NCI-H2029 (cell line): ENCODE results near the gene FKBP4.
"Not testable (repeated sequence)": the region's sequence is repeated elsewhere in the genome, so short reads cannot be mapped to it uniquely, and the experiment has no call there.

Experiments
- DNase-seq: peaks from one replicate; lab custom pipeline; 2025; lab: John Stamatoyannopoulos, UW

FKBP4 gene, protein sequence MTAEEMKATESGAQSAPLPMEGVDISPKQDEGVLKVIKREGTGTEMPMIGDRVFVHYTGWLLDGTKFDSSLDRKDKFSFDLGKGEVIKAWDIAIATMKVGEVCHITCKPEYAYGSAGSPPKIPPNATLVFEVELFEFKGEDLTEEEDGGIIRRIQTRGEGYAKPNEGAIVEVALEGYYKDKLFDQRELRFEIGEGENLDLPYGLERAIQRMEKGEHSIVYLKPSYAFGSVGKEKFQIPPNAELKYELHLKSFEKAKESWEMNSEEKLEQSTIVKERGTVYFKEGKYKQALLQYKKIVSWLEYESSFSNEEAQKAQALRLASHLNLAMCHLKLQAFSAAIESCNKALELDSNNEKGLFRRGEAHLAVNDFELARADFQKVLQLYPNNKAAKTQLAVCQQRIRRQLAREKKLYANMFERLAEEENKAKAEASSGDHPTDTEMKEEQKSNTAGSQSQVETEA

DNA sequence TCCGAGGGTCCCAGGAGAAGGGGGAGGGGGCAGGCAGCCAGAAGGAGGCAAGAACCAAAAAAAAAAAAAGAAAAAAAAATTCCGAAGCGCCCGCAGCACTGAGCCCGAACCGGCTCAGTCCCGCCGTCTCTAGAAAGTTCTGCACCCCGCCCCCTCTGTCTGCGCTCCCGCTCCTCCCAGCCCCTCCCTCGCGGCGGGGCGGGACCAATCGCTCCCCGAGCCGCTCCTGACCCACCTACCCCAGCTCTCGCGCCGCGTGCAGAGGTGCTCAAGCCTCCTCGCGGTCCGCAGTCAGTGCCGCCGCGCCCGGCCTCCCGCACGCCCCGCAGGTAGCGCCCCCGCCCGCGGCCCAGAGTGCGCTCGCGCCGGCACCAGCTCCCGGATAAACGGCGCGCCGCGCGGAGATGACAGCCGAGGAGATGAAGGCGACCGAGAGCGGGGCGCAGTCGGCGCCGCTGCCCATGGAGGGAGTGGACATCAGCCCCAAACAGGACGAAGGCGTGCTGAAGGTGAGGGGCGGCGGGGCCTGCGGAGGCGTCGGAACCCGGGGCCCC lies at the start of gene FKBP4:
Gene FKBP4 (plus strand): TSS at position 235 of the 554 bp plus-strand sequence. CDS start 170 bp downstream, at position 405.
- peak; percentile 93 for DNase-seq

DNA sequence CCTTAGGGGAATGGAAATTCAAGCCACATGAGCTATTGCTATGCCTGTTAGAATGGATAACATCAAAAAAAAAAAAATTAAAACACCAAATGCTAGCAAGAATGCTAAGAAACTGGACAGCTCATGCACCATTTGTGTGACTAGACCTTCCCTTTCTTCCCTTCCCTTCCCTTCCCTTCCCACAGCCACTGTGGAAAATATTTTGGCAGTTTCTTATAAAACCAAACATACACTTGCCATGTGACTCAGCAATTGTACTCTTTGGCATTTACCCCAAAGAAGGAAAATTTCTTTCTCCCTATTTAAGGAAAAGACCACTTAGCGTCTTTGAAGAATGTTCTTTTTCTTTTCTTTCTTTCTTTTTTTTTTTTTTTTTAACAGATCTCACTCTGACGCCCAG lies 49.1 kb upstream of the FKBP4 start:
- DNase-seq: no peak

DNA sequence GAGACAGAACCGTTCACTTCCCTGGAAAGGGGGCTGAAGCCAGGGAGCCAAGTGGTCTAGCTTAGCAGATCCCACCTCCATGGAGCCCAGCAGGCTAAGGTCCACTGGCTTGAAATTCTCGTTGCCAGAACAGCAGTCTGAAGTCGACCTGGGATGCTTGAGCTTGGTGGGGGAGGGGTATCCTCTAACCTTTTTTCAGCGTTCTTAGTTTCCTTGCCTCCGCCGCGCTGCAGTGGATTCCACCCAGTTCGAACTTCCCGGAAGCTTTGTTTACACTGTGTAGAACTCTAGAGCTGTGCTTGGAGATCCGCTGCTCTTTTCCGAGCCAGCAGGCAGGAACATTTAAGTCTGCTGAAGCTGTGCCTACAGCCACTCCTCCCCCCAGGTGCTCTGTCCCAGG lies 45.2 kb upstream of the FKBP4 start:
- DNase-seq: no peak

DNA sequence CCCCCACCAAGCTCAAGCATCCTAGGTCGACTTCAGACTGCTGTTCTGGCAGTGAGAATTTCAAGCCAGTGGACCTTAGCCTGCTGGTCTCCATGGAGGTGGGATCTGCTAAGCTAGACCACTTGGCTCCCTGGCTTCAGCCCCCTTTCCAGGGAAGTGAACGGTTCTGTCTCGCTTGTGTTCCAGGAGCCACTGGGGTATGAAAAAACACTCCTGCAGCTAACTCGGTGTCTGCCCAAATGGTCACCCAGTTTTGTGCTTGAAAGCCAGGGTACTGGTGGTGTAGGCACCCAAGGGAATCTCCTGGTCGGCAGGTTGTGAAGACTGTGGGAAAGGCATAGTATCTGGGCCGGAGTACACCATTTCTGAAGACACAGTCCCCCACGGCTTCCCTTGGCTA lies 44.6 kb upstream of the FKBP4 start:
- no peak for DNase-seq

DNA sequence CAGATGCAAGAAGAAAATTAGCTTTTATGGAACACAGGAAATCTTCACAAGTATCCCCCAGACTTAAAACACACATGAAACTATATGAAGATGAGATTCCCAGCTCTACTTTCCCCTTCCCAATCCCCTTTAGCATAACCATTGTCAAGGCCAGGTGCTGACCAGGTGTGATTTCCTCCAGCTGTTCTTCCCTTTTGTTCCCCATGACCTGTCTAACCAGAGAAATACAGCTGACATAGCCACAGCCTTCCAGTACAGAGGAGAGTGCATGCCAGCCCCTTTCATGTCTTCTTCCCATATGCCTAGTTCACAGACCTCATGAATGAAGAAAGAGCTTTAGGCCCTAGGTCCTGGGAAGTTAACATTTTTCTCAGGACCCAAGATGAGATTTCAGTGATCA lies 43.5 kb upstream of the FKBP4 start:
- no peak for DNase-seq

DNA sequence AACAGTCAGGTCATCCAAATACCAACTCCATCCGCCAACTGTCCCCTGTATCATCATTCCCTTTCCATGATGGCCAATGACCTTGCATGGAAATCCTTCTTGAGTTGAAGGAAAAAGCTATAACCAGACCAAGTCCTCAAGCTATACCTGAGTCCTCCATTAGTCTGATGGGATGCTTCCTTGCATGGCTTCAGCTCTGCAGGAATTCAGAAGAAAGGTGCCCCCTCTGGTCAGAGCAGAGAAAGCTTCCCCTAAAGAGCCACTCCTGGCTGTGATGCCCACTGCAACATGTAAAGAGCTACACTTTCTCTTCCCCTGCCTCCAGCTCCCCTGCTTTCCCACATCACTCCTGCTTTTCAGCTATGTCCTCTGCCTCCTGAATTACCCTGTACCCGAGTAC lies 43.1 kb upstream of the FKBP4 start:
- DNase-seq: no peak

DNA sequence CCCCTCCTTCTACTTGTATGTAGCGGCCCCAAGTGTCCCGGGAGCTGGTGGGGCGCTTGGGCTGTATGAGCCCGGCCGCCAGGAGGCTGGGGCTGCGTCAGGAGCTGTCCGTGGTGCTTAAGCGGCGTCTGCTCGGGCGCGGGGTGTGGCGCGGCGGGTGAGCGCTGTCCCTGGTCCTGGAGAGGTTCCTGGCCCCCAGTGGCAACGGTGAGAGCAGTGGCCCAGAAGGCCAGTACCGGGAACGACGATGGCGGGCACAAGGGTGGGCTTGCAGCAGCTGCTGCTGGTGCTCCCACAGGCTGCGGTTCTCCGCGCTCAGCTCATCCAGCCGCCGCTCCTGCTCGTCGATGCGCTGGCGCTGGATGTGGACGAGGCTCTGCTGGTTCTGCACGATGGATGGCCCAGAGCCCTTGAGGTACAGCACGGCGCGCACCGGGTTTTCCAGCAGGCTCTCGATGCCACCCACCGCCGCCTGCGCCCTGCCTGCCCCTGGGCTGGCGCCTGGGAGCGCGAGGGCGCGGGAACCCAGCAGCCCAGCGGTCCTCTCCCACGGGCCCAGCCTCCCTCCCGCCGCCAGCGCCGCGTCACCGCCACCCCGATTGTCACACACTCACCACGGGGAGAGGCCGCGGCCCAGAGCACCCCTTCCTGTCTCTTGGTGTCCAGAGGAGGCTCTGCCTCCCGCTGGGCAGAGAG lies 41.9 kb upstream of the FKBP4 start:
- no peak for DNase-seq

DNA sequence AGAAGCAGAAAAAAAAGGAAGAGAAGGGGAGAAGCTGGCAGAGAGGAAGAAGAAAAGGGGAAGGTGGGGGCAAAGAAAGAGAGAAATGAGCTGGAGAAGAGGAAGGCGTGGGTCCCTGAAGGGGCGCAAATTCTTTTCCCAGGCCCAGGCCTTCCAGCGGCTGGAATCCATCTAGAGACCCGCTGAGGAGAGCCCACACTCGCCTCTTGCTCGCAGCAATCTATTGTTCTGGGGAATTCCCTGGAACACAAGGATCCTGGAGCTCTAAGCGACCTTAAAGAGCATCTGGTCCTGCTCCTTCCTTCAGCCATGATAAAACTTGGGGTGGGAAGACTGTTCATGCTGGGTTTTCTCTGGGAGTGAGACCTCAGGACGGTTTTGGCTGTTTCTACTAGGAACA lies 41.2 kb upstream of the FKBP4 start:
- DNase-seq: no peak

DNA sequence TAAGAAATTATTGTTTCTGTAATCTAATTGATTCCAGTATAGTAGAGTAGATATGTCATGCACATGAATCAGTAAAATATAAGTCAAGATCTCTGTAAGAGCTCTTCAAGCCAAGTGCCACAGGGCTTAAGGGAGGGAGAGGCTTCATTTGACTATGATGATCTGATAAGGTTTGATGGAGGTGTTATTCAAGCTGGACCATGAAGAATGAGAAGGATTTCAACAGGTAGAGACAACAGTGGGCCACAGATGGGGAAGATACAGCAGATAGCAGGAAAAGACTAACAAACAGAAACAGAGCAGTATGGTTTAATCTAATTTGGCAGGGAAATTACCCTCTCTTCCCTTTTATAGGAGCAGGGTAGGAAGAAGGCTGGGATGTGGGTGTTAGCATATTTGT lies 40.6 kb upstream of the FKBP4 start:
- DNase-seq: no peak

DNA sequence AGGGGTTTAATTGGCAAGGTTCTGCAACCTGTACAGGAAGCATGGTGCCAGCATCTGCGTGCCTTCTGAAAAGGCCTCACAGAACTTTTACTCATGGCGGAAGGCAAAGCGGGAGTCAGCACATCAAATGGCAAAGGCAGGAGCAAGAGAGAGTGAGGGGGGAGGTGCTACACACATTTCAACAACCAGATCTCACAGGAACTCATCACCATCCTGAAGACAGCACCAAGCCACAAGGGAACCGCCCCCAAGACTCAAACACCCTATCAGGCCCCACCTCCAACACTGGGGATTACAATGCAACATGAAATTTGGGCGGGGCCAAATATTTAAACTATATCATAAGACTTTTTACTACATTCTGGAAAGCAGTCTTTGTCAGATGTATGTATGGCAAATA lies 38.0 kb upstream of the FKBP4 start:
- no peak for DNase-seq

DNA sequence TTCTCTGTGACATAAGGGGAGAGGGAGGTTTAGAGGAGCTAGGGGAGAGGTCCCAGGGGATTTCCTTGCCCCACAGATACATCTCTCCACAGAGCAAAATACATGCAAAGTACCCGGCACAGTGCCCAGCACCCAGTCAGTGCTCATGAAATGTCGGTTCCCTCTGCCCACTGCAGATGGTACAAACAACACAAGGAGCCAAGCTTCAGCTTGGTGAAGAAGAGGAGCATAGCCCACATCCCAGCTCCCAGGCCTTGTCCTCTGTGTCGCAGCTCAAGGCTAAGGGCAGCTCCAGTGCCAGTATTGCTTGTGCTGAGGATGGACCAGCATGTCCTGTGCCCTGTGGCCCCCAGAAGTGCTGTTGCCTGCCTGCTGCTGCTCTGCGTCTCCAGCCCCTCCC lies 35.0 kb upstream of the FKBP4 start:
- no peak for DNase-seq

DNA sequence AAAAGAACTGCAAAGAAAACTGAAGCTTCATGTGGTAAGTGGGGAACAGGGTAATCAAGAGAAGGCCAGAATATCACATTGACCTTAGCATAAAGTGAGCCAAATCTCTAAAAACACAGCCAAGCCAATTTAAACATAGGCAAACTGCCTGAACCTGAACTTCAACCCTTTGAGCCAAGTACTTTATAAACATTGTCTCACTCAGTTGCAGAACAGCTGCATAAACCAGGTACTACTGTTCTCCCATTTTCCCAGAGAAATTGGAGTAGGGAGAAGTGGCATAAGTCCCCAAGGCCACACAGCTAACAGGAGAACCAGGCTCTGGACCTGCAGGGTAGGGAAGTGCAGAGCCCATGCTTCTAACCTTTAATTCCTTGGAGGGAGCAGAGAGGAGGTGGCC lies 30.4 kb upstream of the FKBP4 start:
- DNase-seq: peak; percentile 11

DNA sequence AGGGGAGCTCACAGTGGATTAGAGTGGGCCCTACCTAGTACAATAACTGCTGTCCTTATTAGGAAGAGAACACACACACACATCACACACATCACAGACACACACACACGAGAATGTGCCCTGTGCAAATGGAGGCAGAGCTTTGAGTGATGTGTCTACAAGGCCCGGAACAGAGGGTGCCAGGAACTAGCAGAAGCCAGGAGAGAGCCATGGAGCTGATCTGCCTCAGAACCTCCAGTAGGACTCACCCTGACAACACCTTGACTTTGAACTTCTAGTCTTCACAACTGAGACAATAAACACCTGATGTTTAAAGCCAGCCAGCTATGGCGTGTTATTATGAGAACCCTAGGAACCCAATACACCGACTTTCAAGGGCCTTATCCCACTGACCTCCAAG lies 29.7 kb upstream of the FKBP4 start:
- DNase-seq: no peak

DNA sequence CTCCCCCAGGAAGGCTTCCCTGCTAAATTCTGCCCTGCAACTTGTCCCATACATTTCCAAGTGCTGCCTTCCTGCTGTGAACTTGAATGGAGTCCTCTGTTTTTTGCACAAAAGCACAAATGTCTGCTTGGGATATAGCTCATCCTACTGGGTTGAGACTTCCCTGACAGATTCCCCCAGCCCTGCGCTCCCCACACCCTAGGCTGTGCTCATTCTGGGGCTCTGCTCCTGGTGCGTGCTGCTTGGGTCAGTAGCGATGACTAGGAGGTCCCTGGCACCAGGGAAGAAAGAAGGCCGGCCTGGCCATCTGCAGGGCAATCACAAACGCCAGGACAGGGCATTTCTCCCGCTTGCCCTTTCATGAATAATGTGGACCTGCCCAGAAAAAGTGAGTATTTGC lies 29.2 kb upstream of the FKBP4 start:
- no peak for DNase-seq

DNA sequence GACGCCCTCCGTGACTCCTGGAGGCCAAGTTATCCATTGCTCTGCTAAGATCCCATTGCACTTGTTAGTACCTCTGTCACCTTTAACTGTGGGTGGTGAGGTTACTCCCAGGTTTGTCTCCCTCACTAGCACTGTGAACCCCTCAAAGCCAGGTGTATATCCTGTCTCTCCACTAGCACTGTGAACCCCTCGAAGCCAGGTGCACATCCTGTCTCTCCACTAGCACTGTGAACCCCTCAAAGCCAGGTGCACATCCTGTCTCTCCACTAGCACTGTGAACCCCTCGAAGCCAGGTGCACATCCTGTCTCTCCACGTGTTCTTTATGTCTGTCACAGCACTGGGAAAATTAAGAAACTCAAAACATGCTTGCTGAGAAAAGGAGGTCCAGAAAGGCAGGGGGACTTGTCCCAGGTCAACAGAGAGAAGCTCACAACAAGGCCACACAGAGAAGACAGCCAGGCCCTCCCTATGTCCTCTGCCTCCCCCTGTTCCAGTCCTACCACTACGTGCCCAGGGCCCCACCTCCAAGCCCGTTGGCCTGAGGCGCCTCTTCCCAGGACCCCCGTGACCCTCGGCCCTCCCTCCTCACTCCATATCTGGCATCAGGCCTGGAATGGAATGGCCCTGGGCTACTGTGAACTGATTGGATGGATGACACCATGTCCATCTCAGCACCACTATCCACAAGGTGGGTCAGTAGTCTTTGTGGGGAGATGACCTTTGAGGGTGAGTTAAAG lies 26.4 kb upstream of the FKBP4 start:
- DNase-seq: no peak

DNA sequence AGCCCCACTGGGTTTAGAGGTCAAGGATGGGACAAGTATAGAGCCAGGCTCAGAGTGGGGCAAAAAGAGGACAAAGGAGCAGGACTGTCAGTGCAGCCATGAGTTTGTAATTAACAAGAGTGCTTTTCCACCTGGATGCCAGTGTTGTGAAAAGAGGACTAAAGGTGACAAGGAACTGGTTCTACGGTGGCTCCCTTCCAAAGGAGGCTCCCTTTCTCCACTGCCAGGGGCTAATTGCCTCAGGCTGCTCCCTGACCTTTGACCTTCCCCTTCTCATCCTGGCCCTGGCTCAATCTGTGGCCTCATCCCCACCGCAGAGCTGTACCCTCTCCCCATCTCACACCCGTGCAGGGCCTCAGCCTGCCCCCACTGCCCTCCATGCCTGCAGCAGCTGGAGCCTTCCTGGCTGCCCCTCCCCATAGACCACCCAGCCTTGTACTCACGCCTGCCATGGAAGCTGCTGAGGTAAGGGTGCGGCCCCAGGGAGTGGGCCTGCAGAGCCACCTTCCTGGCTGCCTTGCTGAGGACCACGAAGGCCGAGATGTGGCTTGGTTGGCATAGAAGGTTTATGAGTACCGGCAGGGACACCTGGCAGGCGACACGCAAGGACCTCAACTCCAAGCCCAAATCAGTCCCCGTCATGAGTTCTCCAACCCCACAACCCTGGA lies 24.8 kb upstream of the FKBP4 start:
- DNase-seq: no peak

DNA sequence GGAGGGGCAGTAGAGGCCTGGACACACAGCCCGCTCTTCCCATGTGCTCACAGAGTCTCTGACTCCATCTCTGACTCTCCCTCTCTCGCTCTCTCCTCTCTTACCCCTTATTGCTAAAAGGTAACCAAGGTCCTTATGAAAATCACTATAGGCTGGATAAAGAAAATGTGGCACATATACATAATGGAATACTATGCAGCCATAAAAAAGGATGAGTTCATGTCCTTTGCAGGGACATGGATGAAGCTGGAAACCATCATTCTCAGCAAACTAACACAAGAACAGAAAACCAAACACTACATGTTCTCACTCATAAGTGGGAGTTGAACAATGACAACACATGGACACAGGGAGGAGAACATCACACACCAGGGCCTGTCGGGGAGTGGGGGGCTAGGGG lies 24.2 kb upstream of the FKBP4 start:
- DNase-seq: not testable (repeated sequence)

DNA sequence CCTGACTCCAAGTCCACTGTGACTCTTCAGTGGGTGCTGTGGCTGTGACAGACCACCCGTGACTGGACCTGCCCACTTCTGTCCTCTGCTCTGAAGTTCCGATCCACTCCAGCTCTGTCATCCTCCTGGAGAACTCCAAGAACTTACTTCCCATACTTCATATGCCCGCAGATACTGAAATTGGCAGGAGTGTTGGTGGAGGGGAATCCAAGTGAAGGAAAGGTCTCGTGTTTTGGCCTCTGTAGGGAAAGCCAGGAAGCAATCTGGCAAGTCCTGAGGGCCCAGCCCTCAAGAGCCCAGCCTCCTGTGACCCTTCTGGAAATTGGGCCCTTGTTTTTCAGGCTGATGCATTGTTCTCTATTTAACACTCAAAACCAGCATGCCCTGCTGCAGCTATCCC lies 22.4 kb upstream of the FKBP4 start:
- no peak for DNase-seq

DNA sequence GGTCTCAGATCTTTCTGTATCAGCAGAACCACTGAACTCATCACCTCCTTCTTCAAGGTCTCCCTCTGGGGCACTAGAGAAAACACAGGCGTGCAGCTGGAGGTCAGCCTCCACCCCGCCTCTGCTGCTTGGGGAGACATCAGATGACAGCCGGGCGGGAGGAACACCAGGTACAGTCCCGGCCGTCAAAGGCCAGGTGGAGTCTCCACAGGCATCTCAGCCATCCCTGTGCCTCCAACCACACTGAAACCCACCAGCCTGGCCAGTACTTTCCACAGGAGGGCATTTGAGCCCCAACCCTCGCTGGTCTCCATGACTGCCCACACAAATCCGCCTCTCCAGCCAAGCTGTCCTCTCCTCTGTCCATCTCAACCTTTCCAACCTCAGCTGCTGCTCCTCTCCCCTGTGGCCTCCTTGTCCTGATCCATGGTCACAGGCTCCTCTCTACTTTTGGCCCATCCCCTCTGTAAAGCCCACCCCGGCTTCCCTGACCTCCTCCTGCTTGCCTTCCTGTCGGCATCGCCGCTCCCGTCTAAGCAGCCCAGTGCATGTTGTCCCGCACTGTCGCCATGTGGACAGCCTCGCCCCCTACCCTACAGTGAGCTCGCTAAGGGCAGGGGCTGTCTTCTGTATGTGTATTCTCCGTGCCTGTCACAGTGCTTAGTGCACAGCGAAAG lies 21.4 kb upstream of the FKBP4 start:
- DNase-seq: no peak

DNA sequence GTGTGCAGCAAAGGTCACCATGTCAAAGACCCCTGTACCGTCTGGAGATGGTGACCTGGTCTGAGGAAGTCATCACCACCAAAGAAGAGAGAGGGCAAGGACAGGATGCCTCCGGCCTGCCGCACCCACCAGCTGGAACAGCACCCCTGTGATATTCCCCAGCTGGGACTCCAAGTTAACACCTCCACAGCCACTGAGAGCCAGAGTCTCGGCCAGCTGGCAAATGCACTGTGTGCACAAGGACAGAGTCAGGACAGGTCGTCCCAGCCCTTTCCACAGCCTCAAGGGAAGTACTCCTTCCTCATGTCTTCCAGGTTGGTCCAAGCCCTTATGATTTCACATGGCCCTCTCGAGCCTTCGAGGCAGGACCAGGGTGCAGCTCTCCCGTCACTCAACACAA lies 19.3 kb upstream of the FKBP4 start:
- DNase-seq: no peak

DNA sequence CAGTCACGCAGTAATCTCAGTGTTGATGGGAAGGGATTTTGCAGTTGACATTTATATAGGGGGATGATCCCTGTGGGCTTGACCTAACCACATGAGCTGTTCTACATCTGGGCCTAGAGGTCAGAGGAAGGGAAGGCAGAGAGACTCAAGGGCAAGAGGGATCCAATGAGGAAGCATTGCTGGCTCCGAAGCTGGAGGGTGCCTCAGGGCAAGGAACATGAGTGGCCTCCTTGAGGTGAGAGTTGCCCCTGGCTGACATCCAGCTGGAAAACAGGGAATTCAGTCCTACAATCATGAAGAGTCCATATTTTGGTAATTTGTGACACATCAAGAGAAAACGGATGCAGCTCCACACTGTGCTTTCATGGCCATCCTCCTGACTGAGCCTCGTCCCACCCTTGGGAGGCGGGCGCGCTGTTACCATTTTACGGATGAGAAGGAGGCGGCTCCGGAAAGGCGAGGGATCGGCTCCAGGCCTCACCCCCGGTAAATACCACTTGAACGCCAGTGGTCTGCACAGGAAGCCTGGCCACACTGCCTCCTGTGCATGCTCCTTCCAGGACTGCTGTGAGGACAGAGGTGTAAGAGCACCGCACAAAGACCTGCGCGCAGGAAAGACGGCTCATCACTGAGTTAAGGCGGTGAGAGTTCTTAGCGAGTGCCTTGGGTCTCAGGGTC lies 18.5 kb upstream of the FKBP4 start:
- DNase-seq: no peak
